HG02623 (cell line): Measurements from ENCODE around the gene SLC20A1.
"Not testable (repeated sequence)": the region's sequence is repeated elsewhere in the genome, so short reads cannot be mapped to it uniquely, and the experiment has no call there.

Experiments used
- ATAC-seq: cut with Tn5 transposase; IDR thresholded peaks from one replicate; pipeline ENCODE4 v1.9.1; 2021; ENCODE audit warnings: moderate library complexity; ENCODE audit not compliant: unreplicated experiment

Gene SLC20A1

GRCh38 chr2:112645310-112646101, at the start of gene SLC20A1:
Gene SLC20A1, plus strand, starts transcription at chr2:112645939. Its CDS starts 890 bp downstream, at chr2:112646829.
- ATAC-seq = peak; percentile 84

- no peak for ATAC-seq
Observed at GRCh38 chr2:112597537-112598322, 48.0 kb upstream of the SLC20A1 start.

DNA sequence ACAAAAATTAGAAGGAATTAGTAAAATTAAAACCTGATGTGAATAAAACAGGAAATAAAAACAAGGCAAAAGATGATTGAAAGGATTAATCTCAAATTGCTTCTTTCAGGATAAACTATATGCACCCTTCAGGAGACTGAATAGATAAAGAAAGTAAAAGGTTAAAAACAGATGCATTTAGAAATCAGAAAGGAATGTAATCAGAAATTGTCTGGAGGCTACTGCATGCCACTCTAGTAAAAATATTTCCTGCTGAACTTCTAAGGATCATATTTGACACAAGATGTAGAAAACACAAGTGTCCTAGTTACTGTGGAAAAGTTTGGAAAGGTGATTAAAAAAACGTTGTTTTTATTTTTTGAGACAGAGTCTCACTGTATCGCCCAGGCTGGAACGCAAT, 45.1 kb upstream of the SLC20A1 start:
- ATAC-seq = no peak

GRCh38 chr2:112601754-112602153, 44.0 kb upstream of the SLC20A1 start:
- ATAC-seq = no peak

GRCh38 chr2:112602917-112603316, 42.8 kb upstream of the SLC20A1 start:
- ATAC-seq = no peak

DNA sequence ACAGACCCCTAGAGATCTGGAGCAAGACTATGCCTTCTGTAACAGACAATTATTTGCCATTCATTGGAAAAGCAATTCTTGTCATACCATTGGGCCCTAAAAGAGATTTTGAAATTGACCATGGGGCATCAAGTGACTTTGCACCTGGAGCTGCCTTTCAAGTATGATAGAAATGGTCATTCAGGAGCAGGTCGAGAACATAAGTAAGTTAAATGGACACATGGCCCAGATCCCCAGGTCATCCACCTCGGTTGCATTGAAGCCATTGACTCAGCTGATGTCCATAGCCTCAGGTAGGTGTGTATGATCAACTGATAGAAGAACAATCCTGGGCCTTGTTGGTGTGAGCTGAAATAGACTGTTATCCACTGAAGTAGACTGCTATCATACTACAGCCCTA, 42.0 kb upstream of the SLC20A1 start:
- no peak for ATAC-seq

GRCh38 chr2:112604952-112605351, 40.8 kb upstream of the SLC20A1 start:
- ATAC-seq = no peak

DNA sequence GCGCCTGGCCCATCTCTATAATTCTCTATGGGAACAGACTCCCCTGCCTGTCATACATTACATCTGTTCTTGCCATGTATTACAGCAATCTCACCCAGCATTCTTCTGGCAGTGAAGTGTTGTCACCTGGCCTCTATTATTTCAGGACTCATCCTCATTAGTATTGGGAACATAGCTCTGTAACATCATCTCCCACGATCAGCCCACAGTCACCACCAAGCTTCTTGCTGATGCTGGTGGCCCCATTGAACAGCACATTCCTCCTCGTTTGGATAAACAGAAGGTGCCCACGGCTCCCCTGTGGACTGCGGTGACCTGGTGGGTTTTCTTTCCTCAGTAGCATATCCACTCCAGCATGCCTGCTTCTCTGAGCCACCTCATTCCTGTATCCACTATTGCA, 39.8 kb upstream of the SLC20A1 start:
- no peak for ATAC-seq

- no peak for ATAC-seq
Observed at GRCh38 chr2:112606547-112606946, 39.2 kb upstream of the SLC20A1 start.

DNA sequence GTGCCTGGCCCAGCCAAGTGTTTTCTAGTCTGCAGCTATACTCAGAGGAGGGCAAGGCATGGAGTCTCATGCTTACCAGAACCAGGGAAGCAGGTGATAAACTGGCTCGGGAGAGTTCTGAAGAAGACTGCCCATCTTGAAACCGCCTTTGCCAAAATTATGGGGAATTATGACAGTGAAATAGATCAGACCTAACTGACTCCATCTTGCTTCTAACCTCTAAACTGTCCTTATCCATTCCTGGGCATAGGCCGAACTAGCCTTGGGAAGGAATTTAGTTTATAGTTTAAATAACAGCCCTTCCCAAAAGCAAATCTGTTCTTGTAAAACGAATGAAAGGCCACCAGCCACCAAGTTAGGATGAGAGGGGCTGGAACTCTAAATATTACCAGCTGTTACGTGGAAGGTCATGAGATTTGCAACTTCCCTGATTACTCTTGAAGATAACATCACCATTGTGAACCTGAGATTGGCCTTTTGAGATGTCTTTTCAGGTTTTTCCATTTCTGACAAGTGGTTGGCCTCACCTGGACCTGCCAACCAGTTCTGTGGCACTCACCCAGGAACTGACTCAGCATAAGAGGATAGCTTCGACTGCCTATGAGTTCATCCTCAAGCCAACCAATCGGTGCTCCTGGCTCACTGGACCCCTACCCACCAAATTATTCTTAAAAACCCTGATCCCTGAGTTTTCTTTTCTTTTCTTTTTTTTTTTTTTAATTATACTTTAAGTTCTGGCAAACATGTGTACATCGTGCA, 37.9 kb upstream of the SLC20A1 start:
- ATAC-seq = no peak

DNA sequence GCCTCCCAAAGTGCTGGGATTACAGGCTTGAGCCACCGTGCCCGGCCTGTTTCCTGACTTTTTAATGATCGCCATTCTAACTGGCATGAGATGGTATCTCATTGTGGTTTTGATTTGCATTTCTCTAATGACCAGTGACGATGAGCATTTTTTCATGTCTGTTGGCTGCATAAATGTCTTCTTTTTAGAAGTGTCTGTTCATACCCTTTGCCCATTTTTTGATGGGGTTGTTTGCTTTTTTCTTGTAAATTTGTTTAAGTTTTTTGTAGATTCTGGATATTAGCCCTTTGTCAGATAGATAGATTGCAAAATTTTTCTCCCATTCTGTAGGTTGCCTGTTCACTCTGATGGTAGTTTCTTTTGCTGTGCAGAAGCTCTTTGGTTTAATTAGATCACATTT, 36.4 kb upstream of the SLC20A1 start:
- not testable (repeated sequence) for ATAC-seq

DNA sequence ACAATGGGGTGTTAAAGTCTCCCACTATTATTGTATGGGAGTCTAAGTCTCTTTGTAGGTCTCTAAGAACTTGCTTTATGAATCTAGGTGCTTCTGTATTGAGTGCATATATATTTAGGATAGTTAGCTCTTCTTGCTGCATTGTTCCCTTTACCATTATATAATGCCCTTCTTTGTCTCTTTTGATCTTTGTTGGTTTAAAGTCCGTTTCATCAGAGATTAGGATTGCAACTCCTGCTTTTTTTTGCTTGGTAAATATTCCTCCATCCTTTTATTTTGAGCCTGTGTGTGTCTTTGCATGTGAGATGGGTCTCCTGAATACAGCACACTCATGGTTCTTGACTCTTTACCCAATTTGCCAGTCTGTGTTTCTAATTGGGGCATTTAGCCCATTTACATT, 33.5 kb upstream of the SLC20A1 start:
- ATAC-seq = not testable (repeated sequence)

DNA sequence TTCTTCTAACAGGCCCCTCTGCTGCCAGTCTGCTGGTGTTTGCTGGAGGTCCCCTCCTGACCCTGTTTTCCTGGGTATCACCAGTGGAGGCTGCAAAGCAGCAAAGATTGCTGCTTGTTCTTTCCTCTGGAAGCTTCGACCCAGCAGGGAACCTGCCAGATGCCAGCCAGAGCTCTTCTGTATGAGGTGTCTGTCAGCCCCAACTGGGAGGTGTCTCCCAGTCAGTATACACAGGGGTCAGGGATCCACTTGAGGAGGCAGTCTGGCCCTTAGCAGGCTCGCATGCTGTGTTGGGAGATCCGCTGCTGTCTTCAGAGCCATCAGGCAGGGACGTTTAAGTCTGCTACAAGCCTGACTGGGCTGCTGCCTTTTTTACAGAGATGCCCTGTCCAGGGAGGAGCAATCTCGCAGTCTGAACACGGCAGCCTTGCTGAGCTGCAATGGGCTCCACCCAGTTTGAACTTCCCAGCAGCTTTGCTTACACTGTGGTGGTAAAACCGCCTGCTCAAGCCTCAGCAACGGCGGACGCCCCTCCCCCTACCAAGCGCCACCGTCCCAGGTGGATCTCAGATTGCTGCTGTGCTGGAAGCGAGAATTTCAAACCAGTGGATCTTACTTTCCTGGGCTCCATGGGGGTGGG, 31.4 kb upstream of the SLC20A1 start:
- no peak for ATAC-seq

GRCh38 chr2:112615051-112615450, 30.7 kb upstream of the SLC20A1 start:
- ATAC-seq = no peak

GRCh38 chr2:112615798-112616197, 29.9 kb upstream of the SLC20A1 start:
- not testable (repeated sequence) for ATAC-seq

- no peak for ATAC-seq
Observed at GRCh38 chr2:112618383-112618782, 27.4 kb upstream of the SLC20A1 start.

DNA sequence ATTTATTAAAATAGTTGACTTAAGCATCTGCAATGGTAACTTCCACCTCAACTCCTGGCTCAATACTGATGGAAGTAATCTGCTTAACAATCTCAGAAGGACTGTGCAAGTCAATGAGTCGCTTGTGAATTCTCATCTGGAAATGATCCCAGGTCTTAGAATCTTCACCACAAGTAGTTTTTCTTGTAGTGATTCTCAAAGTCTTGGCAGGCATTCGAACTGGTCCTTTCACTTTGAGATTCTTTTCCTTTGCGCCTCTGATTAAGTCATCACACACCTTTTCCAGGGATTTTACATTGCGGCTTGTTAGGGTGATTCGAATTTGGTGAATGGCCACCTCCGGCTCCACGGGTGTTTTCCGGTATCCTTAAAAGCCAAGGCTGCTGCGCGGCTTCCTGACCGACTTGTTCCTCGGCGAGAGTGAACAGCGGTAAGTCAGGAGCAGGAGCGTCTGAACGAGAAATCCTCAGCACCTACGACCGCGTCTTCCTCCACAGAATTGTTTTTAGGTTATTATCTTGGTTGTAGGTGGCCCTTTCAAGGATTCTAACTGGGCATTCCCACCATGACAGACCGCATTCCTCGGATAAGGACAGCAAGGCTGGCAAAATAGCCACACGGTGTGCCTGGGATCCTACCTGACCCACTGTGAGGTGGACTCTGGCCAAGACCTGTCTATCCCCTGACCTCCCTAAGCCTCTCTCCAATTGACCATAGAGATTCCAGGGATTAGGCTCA, 23.8 kb upstream of the SLC20A1 start:
- no peak for ATAC-seq

DNA sequence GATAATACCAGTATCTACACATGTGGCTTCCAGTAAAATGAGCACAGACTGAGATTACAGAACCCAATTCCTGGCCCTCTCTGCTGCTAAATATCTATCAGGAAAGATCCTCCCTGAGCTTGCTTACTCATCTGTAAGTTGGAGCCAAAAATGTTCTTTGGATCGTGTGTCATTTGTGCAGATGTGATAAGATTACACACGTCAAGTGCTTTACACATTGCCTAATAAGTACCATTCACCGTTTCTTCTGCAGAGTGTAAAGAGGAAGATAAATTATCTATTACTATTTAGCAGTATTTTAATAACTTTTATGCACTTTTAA, 23.2 kb upstream of the SLC20A1 start:
- ATAC-seq = no peak

DNA sequence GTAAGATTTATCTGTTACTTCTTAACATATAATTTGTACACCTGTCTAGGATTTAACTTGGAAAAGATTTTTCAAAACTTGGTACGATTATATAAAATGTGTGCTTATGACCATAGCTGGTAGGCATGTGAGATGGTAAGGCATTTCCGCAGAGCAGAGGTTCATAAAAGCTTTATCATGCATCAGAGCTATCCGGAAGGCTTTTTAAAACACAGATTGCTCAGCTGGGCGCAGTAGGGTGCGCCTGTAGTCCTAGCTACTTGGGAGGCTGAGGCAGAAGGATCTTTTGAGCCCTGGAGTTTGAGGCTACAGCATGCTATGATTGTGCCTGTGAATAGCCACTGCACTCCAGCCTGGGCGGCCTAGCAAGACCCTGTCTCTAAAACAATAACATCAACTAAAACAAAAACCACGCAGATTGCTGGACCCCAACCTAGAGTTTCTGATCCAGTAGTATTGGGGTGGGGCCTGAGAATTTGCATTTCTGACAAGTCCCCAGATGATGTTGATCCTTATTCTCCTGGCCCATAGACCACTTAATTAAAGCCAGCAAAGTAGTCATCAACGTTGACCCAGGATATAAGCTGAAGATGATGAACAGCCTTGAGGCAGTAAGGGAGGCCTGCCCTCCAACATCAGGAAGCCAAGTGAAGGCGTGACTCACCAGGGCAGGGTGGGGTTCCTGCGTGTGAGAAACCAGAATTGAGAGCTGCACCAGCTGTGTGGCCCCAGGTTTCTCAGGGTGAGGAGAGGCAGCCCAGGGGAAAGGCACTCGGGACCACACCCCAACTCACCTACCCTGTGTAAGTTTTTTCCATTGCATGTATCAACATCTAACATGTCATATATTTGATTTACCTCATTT, 21.6 kb upstream of the SLC20A1 start:
- ATAC-seq = peak; percentile 51
